HG03571 (cell line): ENCODE data around the gene LARP6.
"Not testable (repeated sequence)": the region's sequence is repeated elsewhere in the genome, so short reads cannot be mapped to it uniquely, and the experiment has no call there.

ENCODE experiments used
- ATAC-seq: cut with Tn5 transposase; IDR thresholded peaks from one replicate; pipeline ENCODE4 v1.9.1; 2021; ENCODE audit not compliant: unreplicated experiment

The LARP6 gene

GRCh38 chr15:70853973-70854665 is at the start of gene LARP6:
Gene LARP6, minus strand, starts transcription at chr15:70854157. Its CDS starts 69 bp downstream, at chr15:70854088.
- no peak for ATAC-seq

- no peak for ATAC-seq
Measured at GRCh38 chr15:70902107-70902506, 48.1 kb upstream of the LARP6 start.

- peak; percentile 20 for ATAC-seq
Measured at GRCh38 chr15:70892912-70893560, 39.1 kb upstream of the LARP6 start.

GRCh38 chr15:70892002-70892911 is 38.3 kb upstream of the LARP6 start, which contains the start of the genes LRRC49 and THAP10:
Gene LRRC49, plus strand, starts transcription at chr15:70892826. Its CDS starts 69 bp downstream, at chr15:70892895.
Gene THAP10, minus strand, starts transcription at chr15:70892433. Its CDS starts 161 bp downstream, at chr15:70892272.
- ATAC-seq: peak; percentile 78

GRCh38 chr15:70882361-70882760 is 28.4 kb upstream of the LARP6 start:
- ATAC-seq: no peak

- ATAC-seq: no peak
Measured at GRCh38 chr15:70880781-70881180, 26.8 kb upstream of the LARP6 start.

- ATAC-seq: no peak
Measured at GRCh38 chr15:70879401-70879800, 25.4 kb upstream of the LARP6 start.

GRCh38 chr15:70876683-70877082 is 22.7 kb upstream of the LARP6 start:
- no peak for ATAC-seq

GRCh38 chr15:70876011-70876410 is 22.1 kb upstream of the LARP6 start:
- ATAC-seq: no peak

- no peak for ATAC-seq
Measured at GRCh38 chr15:70875001-70875782, 21.2 kb upstream of the LARP6 start.

GRCh38 chr15:70873232-70874054 is 19.5 kb upstream of the LARP6 start:
- no peak for ATAC-seq

- not testable (repeated sequence) for ATAC-seq
Measured at GRCh38 chr15:70871490-70871889, 17.5 kb upstream of the LARP6 start.

- ATAC-seq: no peak
Measured at GRCh38 chr15:70870051-70870450, 16.1 kb upstream of the LARP6 start.

GRCh38 chr15:70869346-70869745 is 15.4 kb upstream of the LARP6 start:
- no peak for ATAC-seq

- no peak for ATAC-seq
Measured at GRCh38 chr15:70867911-70868467, 14.0 kb upstream of the LARP6 start.

GRCh38 chr15:70866982-70867641 is 13.2 kb upstream of the LARP6 start:
- ATAC-seq: no peak

- ATAC-seq: no peak
Measured at GRCh38 chr15:70863450-70864218, 9.7 kb upstream of the LARP6 start.

GRCh38 chr15:70859998-70860397 is 6.0 kb upstream of the LARP6 start:
- no peak for ATAC-seq
